EL (cell line): Measurements from ENCODE around the gene SCN1B.
"Not testable (repeated sequence)": the region's sequence is repeated elsewhere in the genome, so short reads cannot be mapped to it uniquely, and the experiment has no call there.

Source experiments
- DNase-seq: peaks from one replicate; pipeline ENCODE4 v3.0.0-alpha.2; 2016

SCN1B gene

GRCh38 chr19:35002037-35002535 lies 28.2 kb upstream of the SCN1B start:
- no peak for DNase-seq

- no peak for DNase-seq
These were observed 25.6 kb upstream of the SCN1B start for GRCh38 chr19:35004517-35005255.

GRCh38 chr19:35005256-35005977 lies 24.9 kb upstream of the SCN1B start:
- no peak for DNase-seq

DNA sequence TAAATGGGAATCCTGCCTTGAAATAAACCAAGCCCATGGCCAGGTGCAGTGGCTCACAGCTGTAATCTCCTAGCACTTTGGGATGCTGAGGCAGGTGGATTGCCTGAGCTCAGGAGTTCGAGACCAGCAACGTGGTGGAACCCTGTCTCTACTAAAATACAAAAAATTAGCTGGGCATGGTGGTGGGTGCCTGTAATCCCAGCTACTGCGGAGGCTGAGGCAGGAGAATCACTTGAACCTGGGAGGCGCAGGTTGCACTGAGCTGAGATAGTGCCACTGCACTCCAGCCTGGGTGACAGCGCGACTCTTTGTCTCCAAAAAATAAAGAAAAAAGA lies 24.3 kb upstream of the SCN1B start:
- not testable (repeated sequence) for DNase-seq

DNA sequence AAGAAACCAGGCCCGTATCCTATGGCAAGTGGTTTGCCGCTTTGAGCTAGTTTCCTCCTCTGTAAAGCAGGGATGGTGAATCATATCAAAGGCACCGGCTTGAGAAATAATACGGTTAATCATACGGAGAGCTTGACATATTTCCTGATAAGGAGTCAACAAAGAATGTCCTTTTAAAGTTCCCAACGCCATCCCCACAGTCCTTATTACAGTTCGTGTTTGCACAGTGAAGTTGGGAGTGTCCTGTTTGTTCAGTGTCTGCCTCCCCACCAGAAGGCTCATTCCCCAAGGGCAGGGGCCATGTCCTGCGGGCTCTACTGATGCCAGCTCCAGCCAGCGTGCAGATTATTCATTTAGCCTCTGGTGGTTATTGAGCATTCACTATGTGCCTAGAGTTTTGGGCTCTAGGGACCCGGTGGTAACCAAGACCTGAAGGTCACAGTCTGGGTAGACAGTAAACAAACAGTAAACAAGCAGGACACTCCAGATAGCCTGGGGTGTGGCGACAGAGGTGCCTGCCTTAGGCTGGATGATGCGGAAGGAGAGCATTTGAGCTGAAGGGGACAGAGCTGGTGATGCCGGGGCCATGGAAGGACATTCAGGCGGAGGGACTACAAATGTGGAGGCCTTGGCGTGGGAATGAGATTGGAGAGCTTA lies 23.8 kb upstream of the SCN1B start:
- peak; percentile 87 for DNase-seq

DNA sequence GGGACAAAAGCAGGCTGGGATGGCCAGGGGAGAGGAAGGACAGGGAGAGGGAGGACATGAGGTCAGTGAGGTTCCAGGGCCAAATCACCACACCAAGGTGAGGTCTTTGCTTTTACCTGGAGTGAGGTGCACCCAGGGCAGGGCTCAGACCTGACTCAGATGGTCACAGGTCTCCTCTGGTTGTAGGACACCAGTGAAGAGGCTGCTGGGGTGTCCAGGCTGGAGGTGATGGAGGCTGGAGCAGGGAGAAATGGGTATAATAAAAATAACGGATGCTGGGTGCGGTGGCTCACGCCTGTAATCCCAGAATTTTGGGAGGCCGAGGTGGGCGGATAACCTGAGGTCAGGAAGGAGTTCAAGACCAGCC lies 23.3 kb upstream of the SCN1B start:
- DNase-seq = no peak

GRCh38 chr19:35007427-35007826 lies 22.8 kb upstream of the SCN1B start:
- not testable (repeated sequence) for DNase-seq

DNA sequence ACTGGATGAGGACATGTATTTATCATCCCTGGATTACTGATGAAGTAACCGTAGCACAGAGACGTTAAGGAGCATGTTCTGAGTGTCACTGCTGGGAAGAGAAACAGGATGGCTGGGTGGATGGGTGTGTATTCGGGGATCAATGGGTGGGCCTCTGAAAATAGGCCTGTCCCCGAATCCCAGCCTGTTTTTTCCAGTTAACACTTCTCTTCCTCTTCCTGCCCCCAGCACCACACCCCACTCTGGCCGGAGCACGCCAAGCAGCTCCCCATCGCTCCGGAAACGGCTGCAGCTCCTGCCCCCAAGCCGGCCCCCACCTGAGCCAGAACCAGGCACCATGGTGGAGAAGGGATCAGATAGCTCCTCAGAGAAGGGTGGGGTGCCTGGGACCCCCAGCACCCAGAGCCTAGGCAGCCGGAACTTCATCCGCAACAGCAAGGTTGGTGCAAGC lies 21.4 kb upstream of the SCN1B start:
- DNase-seq = no peak

DNA sequence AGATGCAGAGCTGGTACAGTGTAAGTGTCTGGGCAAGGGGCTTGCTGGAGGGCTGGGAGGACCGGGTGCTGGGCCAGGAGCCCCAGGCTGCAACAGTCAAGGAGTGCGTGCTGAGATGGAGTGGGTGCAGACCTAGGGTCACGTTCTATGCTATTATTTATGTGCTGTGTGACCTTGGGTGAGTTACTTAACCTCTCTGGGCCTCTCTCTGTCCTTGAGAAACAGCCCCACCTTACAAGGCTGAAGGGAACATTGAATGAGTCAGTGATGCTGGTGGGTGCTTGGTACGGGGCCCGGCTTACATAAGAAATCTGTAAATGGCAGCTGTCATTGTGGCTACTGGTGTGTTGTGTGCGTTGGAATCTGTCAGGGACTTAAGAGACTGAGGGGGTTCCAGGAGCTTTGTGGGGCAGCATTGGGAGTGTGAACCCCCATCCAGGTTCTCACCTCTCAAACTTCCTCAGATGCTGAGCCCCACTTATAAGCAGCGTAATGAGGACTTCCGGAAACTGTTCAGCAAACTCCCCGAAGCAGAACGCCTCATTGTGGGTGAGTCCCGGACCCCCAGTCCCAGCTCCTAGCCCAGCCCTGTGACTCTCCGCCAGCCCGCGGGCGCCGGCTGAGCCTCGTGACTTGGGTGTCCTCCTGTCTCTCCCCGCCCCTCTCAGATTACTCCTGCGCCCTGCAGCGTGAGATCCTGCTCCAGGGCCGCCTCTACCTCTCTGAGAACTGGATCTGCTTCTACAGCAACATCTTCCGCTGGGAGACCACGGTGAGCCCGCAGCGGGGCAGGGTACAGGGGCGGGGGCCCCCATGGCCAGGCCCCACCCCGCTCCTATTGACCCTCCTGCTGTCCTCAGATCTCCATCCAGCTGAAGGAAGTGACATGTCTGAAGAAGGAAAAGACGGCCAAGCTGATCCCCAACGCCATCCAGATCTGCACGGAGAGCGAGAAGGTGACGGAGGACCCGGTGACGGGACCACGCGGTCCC lies 20.6 kb upstream of the SCN1B start:
- DNase-seq = no peak

DNA sequence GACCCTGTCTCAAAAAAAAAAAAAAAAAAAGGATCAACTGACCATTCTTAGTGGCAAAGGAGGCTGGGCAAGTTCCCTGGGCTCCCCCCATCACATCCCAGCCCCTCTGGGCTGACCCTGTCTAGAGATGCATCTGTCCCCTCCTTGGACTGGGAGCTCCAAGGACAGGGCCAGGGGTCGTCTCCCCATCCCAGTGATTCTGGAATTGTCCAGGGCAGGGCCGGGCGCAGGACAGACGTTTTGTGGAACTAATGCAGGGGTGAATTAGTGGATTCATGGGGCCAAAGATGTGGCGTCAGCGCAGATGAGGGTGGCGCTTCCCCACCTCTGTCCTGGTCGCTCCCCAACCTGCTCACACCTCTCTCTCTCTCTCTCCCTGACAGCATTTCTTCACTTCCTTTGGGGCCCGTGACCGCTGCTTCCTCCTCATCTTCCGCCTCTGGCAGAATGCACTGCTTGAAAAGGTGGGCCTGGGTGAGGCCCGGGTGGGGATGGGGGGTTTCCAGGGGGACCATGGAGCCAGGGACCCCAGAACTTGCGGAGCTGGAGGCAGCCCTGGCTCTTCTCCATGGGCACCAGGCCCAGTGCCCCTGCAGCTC lies 19.1 kb upstream of the SCN1B start:
- no peak for DNase-seq

DNA sequence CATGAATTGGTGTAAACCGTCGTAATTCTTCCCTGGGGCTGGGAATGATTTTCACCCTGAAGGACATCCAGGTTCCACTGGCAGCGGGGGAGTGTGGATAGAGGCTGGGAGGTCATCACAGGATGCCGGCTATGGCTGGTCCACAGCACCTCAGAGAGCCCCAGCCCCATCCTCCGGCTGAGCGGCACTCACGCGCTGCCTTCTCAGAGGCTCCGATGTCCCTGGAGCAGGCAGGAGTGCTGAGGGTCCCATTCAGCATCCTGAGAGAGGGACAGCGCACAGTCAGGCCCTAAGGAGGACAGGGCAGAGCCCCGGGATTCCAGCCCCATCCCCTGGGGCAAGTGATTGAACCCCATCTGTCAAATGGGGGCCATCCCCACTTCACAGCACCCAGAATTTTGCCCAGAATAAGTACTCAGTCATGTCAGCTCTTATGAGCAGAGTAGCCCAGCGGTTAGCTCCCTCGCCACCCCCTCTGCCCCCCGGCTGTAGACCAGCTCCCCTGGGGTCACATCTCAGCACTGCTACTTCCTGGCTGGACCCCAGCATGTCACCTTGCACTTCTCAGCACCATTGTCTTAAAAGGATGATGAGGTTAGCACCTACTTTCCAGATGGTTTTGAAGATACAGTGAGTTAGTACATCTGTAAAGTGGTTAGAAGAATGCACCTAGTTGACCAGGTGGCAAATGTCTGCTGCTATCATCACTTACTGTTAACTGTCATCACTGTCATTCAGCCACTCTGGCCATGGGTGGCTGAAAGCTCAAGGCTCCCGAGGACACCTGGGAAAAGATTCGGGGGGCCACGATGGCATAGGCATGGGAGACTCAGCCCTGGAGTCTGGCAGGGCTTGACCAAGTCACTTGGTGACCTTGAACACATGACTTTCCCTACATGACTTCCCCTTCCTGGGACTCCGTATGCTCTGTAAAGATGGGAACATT lies 18.3 kb upstream of the SCN1B start:
- no peak for DNase-seq

DNA sequence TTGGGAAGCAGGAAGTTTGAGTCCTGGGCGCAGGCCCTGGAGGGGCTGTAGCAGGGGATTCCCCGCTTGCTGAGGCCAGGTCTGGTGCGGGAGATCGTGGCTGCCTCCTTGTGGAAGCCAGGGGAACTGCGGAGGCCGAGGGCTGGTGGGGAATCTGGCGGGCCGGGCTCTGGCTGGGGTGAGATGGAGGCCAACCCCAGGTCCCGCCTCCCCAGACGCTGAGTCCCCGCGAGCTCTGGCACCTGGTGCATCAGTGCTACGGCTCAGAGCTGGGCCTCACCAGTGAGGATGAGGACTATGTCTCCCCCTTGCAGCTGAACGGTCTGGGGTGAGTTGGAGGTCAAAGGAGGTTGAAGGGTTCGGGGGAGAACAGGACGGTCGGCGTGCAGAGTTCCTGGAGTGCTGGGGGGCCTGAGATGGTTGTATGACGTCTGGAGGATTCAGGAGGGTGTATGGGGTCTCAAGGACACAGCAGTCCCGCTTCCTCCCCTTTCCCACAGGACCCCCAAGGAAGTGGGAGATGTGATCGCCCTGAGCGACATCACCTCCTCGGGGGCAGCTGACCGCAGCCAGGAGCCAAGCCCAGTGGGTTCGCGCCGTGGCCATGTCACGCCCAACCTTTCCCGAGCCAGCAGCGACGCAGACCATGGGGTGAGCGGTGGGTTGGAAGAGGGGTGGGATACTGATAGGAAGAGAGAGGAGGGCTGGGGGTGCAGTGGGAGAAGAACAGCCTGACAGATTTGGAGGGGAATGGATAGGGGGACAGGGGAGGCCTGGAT lies 17.0 kb upstream of the SCN1B start:
- DNase-seq = peak; percentile 44

DNA sequence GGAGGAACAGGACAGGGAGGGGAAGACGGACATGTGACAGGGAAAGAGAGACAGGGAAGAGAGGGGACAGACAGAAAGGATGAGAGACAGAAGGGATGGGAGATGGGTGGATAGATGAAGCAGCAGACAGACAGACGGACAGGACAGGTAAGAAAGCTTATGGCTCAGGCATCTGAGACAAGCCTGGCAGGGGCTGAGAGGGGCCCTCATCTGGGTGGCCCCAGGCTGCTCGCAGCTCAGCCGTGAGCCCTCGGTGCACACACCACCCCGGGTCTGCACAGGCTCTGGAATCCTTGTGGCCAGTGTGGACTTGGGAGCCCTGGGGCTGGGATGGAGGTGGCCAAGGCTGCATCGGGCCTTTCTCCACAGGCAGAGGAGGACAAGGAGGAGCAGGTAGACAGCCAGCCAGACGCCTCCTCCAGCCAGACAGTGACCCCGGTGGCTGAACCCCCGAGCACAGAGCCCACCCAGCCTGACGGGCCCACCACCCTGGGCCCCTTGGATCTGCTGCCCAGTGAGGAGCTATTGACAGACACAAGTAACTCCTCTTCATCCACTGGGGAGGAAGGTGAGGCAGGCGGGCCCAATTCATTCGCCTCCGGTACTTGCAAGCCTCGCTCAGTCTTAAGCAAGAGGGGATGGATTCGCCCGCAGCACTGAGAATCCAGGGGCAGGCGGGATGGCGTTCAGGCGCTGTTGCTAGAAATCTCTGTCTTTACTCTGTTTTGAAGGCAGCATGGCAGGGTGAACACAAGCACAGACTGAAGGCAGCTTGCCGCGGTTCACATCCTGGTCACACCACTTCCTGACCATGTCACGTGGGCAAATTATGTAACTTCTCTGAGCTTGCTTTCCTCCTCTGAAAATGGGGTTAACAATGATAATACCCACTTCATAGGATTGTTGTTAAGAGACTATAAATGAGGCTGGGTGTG lies 16.2 kb upstream of the SCN1B start:
- DNase-seq = no peak

DNA sequence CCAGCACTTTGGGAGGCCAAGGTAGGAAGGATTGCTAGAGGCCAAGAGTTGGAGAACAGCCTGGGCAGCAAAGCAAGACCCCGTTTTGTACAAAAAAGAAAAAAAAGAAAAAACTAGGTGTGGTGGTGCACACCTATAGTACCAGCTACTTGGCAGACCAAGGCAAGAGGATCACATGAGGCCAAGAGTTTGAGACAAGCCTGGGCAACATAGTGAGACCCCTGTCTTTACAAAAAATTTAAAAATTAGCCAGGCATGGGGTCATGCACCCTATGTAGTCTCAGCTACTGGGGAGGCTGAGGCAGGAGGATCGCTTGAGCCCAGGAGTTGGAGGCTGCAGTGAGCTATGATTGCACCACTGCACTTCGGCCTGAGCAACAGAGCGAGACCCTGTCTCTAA lies 15.5 kb upstream of the SCN1B start:
- DNase-seq = not testable (repeated sequence)

GRCh38 chr19:35015270-35015953 lies 14.9 kb upstream of the SCN1B start:
- DNase-seq = no peak

GRCh38 chr19:35015954-35016351 lies 14.3 kb upstream of the SCN1B start:
- DNase-seq = no peak

DNA sequence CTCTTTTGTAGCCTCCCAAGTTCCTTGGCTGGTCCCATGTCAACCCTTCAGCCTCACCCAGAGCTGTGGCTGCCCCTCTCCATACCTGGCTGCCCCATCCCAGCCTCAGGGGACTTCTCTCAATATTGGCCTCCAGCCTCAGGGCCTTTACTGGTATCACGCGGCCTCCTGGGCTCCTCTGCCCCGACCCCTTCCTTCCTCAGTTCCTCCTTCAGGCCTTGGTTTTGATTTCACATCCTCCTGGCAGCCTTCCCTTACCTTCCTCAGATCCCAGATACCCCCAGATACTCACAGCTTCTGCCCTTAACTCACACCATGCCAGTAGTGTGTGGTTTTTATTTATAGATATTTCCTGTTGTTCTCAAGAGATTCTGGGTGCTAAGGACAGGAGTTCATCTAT lies 12.8 kb upstream of the SCN1B start:
- no peak for DNase-seq

DNA sequence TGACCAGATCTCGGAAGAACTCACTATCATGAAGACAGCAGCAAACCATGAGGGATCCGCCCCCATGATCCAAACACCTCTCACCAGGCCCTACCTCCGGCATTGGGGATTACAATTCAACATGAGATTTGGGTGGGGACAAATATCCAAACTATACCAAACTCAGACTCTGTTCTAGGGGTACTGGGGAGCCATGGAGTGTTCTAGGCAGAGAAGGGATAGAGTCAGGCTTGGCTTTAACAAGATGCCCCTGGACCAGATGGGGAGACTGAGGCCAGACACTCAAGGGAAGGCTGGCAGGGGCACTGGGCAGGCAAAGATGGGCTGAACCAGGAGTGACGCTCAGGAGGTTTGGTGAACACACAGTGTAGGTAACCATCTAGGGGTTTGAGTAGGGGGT lies 11.9 kb upstream of the SCN1B start:
- DNase-seq = no peak
